Measurements from ENCODE around the gene CLIC3.

CLIC3 gene

DNA sequence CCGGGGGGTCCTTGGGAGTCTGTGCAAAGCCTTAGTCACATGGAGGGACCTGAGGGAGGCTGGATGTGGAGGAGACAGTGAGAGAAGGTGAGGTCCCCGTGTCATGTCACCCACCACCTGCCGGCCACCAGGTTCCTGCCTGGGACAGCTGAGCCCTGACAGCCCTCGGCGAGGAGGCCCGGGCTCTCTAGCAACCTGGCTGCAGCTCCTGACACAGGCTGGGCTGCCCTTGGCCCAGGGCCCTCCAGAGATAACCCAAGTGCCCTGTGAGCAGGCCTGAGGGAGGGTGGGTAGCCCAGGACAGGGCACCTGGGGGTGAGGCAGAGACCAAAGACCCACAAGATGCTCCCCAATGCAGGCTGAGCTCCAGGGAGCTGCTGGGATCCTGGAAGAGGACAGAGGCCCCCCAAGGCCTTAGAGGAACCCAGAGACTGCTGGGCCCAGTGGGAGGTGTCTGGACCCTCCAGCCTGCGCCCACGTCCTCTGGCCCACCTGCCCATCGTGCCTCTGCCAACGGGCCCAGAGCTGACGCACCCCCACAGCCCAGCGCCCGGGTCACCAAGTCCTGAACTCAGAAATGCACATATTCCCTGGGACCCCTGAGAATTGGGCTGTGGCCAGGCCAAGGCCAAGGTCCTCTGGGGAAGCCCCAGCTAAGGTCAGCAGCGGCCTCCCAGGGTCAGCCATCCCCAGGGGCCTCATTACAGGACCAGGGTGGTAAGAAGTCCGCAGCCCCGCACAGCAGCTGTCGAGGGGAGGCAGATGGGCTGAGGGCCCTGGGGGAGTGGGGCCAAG lies 27.8 kb downstream of the CLIC3 start:
- Histone ChIP-seq H3K27ac (no peak overlapping the region), H3K4me3 (no peak overlapping the region), H3K36me3 (no peaks in the 10 kb centered on the region), H3K9me3 (replicated peaks in 1 of 11) (no peaks in the 10 kb centered on the region), H3K9ac (no peak overlapping the region; a peak in 1 of 22 replicates), H3K4me1 (peaks cover 22 to 36% (median 31%) of the 10 kb centered on the region in 10 experiments), H4K20me1 (no peaks in the 10 kb centered on the region), H3K4me2 (no peak overlapping the region), H3K27me3 (0 out of 22 replicates have a peak, but pooled peaks cover 0 to 4% (median 0%) of the 10 kb centered on the region in 11 experiments)
- TF ChIP-seq Cebpa-rat (IDR thresholded peaks at IDR 0.05) = no peak

- H3K4me3 ChIP-seq = 0 out of 20 replicates have a peak overlapping the region, but pooled peaks of 1 of the 10 experiments have one; percentile 15
Observed at GRCh38 chr9:136965771-136966484, 30.4 kb downstream of the CLIC3 start.

DNA sequence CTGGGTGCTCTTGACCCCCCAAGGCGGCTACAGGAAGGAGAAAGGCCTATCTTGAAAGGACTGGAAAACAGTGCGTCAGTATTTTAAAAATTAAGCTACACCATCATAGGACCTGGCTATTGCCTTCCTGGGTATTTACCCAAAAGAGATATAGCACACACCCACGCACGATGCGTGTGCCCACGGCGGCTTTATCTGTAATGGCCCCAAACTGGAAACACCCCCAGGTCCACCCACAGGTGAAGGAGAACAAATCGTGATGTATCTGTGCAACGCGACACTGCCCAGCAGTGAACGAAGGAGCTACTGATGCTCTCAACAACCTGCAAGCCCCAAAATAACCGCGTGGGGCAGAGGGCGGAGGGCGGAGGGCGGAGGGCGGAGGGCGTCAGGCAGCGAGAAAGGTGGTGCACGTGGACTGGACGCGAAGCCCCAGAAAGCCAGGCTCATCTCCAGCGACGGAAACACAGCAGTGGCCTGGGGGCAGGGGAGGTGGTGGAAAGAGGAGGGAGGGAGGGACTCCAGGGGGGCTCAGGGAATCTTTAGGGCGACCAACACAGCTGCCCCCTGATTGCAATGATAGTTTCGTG lies 31.4 kb downstream of the CLIC3 start:
- H3K4me2 ChIP-seq = peak overlapping the region in 4 of 11 experiments; percentile 20 to 51 (median 36); a peak in 5 of 22 replicates
- H3K4me1 ChIP-seq = peaks cover 13 to 24% (median 17%) of the 10 kb centered on the region in 10 experiments
- H3K27ac ChIP-seq = no peak overlapping the region
- no peak overlapping the region for H3K4me3 ChIP-seq
- no peaks in the 10 kb centered on the region for H4K20me1 ChIP-seq
- TF ChIP-seq Cebpa-rat (IDR thresholded peaks at IDR 0.05) = no peak
- H3K9ac ChIP-seq = no peak overlapping the region; a peak in 1 of 22 replicates
- H3K36me3 ChIP-seq = no peaks in the 10 kb centered on the region
- H3K27me3 ChIP-seq = 0 out of 22 replicates have a peak, but pooled peaks cover 0 to 4% (median 0%) of the 10 kb centered on the region in 11 experiments
- H3K9me3 ChIP-seq (replicated peaks in 1 of 11) = no peaks in the 10 kb centered on the region

More at GRCh38 chr9:136965771-136966484, 30.4 kb downstream of the CLIC3 start:
- Histone ChIP-seq H3K9me3 (replicated peaks in 1 of 11) (no peaks in the 10 kb centered on the region), H3K4me2 (peak overlapping the region; percentile 42 to 82 (median 61)), H3K27ac (no peak overlapping the region), H3K27me3 (0 out of 22 replicates have a peak, but pooled peaks cover 0 to 4% (median 0%) of the 10 kb centered on the region in 11 experiments), H3K36me3 (no peaks in the 10 kb centered on the region), H3K9ac (0 out of 22 replicates have a peak overlapping the region, but pooled peaks of 1 of the 11 experiments have one; percentile 29), H3K4me1 (peaks cover 21 to 33% (median 25%) of the 10 kb centered on the region in 10 experiments), H4K20me1 (no peaks in the 10 kb centered on the region)
- TF ChIP-seq Cebpa-rat (IDR thresholded peaks at IDR 0.05) = no peak

DNA sequence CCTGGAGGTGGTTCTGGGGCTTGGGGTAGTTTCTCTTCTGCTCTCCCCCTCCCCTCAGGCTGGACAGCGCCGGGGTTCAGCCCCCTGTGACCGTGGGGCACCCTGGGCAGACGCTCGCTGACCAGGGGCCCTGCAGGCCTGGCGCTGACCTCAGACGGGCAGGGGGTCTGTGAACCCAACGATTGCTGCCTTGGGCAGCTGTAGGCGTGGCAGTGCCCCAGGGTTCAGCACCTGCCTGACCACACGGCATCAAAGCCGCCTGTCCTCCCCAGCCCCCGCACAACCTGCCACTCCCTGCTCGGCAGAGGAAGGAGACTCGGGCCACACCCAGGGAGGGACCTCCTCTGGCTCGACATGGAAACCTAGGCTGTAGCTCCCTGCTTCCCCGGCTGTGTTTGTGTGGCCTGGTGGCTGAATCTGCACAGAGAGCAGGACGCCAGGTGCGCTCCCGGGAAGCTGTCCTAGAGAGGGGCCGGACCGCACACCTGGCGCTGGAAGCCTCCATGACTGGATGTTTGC lies 32.1 kb downstream of the CLIC3 start:
- H3K4me2 ChIP-seq = peak overlapping the region in 4 of 11 experiments; percentile 20 to 51 (median 36); a peak in 6 of 22 replicates
- H3K4me1 ChIP-seq = peaks cover 14 to 25% (median 18%) of the 10 kb centered on the region in 10 experiments
- no peaks in the 10 kb centered on the region for H3K9me3 ChIP-seq (replicated peaks in 1 of 11)
- H3K27me3 ChIP-seq = 0 out of 22 replicates have a peak, but pooled peaks cover 0 to 4% (median 0%) of the 10 kb centered on the region in 11 experiments
- no peaks in the 10 kb centered on the region for H4K20me1 ChIP-seq
- H3K27ac ChIP-seq = no peak overlapping the region
- TF ChIP-seq Cebpa-rat (IDR thresholded peaks at IDR 0.05) = no peak
- peak overlapping the region in 1 of 11 experiments; percentile 2; a peak in 1 of 22 replicates for H3K9ac ChIP-seq
- no peak overlapping the region for H3K4me3 ChIP-seq
- H3K36me3 ChIP-seq = no peaks in the 10 kb centered on the region

- no peak for TF ChIP-seq Cebpa-rat (IDR thresholded peaks at IDR 0.05)
- no peaks in the 10 kb centered on the region for H3K36me3 ChIP-seq
- no peaks in the 10 kb centered on the region for H4K20me1 ChIP-seq
- H3K4me3 ChIP-seq = no peak overlapping the region
- 0 out of 22 replicates have a peak, but pooled peaks cover 0 to 4% (median 0%) of the 10 kb centered on the region in 11 experiments for H3K27me3 ChIP-seq
- peaks cover 14 to 25% (median 19%) of the 10 kb centered on the region in 10 experiments for H3K4me1 ChIP-seq
- H3K9ac ChIP-seq = peak overlapping the region in 1 of 11 experiments; percentile 2; a peak in 1 of 22 replicates
- H3K27ac ChIP-seq = no peak overlapping the region
- no peaks in the 10 kb centered on the region for H3K9me3 ChIP-seq (replicated peaks in 1 of 11)
- H3K4me2 ChIP-seq = 0 out of 22 replicates have a peak overlapping the region, but pooled peaks of 2 of the 11 experiments have one; percentile 48 to 51
Observed at GRCh38 chr9:136963751-136964150, 32.6 kb downstream of the CLIC3 start.

- H3K4me3 ChIP-seq = no peak overlapping the region
- no peak overlapping the region; a peak in 1 of 22 replicates for H3K9ac ChIP-seq
- H3K9me3 ChIP-seq (replicated peaks in 1 of 11) = no peaks in the 10 kb centered on the region
- peaks cover 14 to 24% (median 19%) of the 10 kb centered on the region in 10 experiments for H3K4me1 ChIP-seq
- no peak for TF ChIP-seq Cebpa-rat (IDR thresholded peaks at IDR 0.05)
- H3K36me3 ChIP-seq = no peaks in the 10 kb centered on the region
- 0 out of 22 replicates have a peak, but pooled peaks cover 0 to 4% (median 0%) of the 10 kb centered on the region in 11 experiments for H3K27me3 ChIP-seq
- H3K27ac ChIP-seq = no peak overlapping the region
- H4K20me1 ChIP-seq = no peaks in the 10 kb centered on the region
- H3K4me2 ChIP-seq = no peak overlapping the region
Observed at GRCh38 chr9:136963341-136963740, 33.0 kb downstream of the CLIC3 start.

DNA sequence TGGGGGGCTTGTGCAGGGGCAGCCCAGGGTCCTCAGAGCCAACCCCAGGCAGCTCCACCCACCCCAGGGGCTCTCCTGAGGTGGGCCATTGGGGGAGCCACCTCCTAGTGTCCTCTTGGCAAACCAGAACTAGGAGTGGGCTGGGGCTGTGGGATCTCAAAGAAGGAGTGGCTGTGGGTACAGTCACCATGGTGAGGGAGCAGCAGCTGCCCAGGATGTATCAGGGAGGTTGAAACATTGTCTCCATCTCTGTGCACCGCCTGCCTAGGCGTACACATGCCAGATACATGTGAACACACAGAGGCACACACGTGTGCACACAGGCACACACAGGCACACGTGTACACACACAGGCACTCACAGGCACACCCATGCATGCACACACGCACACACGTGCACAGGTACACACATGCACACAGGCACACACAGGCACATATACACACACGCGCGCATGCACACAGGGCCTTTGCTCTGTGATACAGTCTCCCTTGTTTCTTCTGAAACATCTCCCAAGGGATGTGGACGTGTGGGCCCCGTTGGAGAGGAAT lies 33.6 kb downstream of the CLIC3 start:
- H3K4me3 ChIP-seq = no peak overlapping the region
- H3K27ac ChIP-seq = no peak overlapping the region
- H3K36me3 ChIP-seq = no peaks in the 10 kb centered on the region
- H3K9me3 ChIP-seq (replicated peaks in 1 of 11) = no peaks in the 10 kb centered on the region
- no peaks in the 10 kb centered on the region for H4K20me1 ChIP-seq
- H3K9ac ChIP-seq = no peak overlapping the region; a peak in 1 of 22 replicates
- peaks cover 14 to 21% (median 18%) of the 10 kb centered on the region in 10 experiments for H3K4me1 ChIP-seq
- TF ChIP-seq Cebpa-rat (IDR thresholded peaks at IDR 0.05) = no peak
- H3K4me2 ChIP-seq = no peak overlapping the region
- H3K27me3 ChIP-seq = 0 out of 22 replicates have a peak, but pooled peaks cover 0 to 4% (median 0%) of the 10 kb centered on the region in 11 experiments

DNA sequence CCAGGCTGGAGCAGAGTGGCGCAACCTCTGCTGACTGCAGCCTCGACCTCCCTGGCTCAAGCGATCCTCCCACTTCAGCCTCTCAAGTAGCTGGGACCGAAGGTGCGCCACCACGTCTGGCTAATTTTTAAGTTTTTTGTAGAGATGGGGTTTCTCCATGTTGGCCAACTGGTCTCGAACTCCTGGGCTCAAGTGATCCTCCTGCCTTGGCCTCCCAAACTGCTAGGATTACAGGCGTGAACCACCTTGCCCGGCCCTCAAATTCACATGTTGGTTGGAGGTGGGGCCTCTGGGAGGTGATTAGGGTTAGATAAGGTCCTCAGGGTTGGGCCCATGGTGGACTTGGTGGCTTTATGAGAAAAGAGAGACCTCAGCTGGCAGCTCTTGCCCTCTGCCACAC lies 34.2 kb downstream of the CLIC3 start:
- Histone ChIP-seq H3K4me2 (no peak overlapping the region), H3K27me3 (0 out of 22 replicates have a peak, but pooled peaks cover 0 to 4% (median 0%) of the 10 kb centered on the region in 11 experiments), H3K4me3 (no peak overlapping the region), H3K9me3 (replicated peaks in 1 of 11) (no peaks in the 10 kb centered on the region), H4K20me1 (no peaks in the 10 kb centered on the region), H3K4me1 (peaks cover 14 to 21% (median 18%) of the 10 kb centered on the region in 10 experiments), H3K9ac (no peak overlapping the region), H3K36me3 (no peaks in the 10 kb centered on the region), H3K27ac (no peak overlapping the region)
- TF ChIP-seq Cebpa-rat (IDR thresholded peaks at IDR 0.05) = no peak

Measured in BLaER1 treated with 17β-estradiol and CSF1 and Interleukin-3, amounts not matched to agents 10 nM and 100 nM (cell line).